ENCODE data around the gene KRT86. TPM values are rescaled to one million over a fixed set of nuclear protein-coding genes. Genes with fewer than 3 reads are reported as not detected.

KRT86 gene
- total RNA-seq, 1 donor from 2014 or later: not detected

- no peak for ATAC-seq (ENCODE audit: poor library complexity)
- DNase-seq: no peak
- intact Hi-C loops (cut with DNase I): loop anchor here (10.0 kb wide), 1 partner anchor 106 kb away; no protein-coding TSS in a partner anchor
Observed at GRCh38 chr12:52320784-52321400, 46.4 kb downstream of the KRT86 start, which contains the start of gene KRT83. TSS of gene KRT83 (minus strand) at chr12:52321398. CDS start at chr12:52321335, 63 bp downstream.

- ATAC-seq (ENCODE audit: poor library complexity) (no peak), DNase-seq (no peak)
- intact Hi-C loops (cut with DNase I): loop anchor here (10.0 kb wide), 1 partner anchor 107 kb away; no protein-coding TSS in a partner anchor
Observed at GRCh38 chr12:52321418-52321817, 47.0 kb downstream of the KRT86 start.

- intact Hi-C loops (cut with DNase I): loop anchor here (10.0 kb wide), 1 partner anchor 107 kb away; no protein-coding TSS in a partner anchor
- ATAC-seq (ENCODE audit: poor library complexity): no peak
- no peak for DNase-seq
Observed at GRCh38 chr12:52322069-52322468, 47.6 kb downstream of the KRT86 start.

GRCh38 chr12:52323001-52323400 is 48.6 kb downstream of the KRT86 start:
- ATAC-seq (ENCODE audit: poor library complexity) (no peak), DNase-seq (no peak)
- intact Hi-C loops (cut with DNase I): loop anchor here (10.0 kb wide), 1 partner anchor 108 kb away; no protein-coding TSS in a partner anchor

- no peak for ATAC-seq (ENCODE audit: poor library complexity)
- intact Hi-C loops (cut with DNase I): loop anchor here (10.0 kb wide), 1 partner anchor 109 kb away; no protein-coding TSS in a partner anchor
- DNase-seq: no peak
Observed at GRCh38 chr12:52323416-52324152, 49.1 kb downstream of the KRT86 start.

- DNase-seq: no peak
- intact Hi-C loops (cut with DNase I): loop anchor here (10.0 kb wide), 1 partner anchor 109 kb away; no protein-coding TSS in a partner anchor
- ATAC-seq (ENCODE audit: poor library complexity): no peak
Observed at GRCh38 chr12:52324153-52324444, 49.7 kb downstream of the KRT86 start.

- peak; percentile 61 for DNase-seq
- ATAC-seq (ENCODE audit: poor library complexity): peak; percentile 93
- intact Hi-C loops (cut with DNase I): loop anchor here (5.0 to 10.0 kb wide), 2 partner anchors 112 to 170 kb away; no protein-coding TSS in a partner anchor
Observed at GRCh38 chr12:52327052-52327829, 52.8 kb downstream of the KRT86 start.

GRCh38 chr12:52327830-52328500 is 53.5 kb downstream of the KRT86 start:
- ATAC-seq (ENCODE audit: poor library complexity) (peak; percentile 16), DNase-seq (no peak)
- intact Hi-C loops (cut with DNase I): loop anchor here (5.0 to 10.0 kb wide), 2 partner anchors 113 to 171 kb away; no protein-coding TSS in a partner anchor

GRCh38 chr12:52331039-52331438 is 56.6 kb downstream of the KRT86 start:
- intact Hi-C loops (cut with DNase I): no loop called here
- DNase-seq (no peak), ATAC-seq (ENCODE audit: poor library complexity) (no peak)

GRCh38 chr12:52331833-52332232 is 57.4 kb downstream of the KRT86 start:
- DNase-seq (no peak), ATAC-seq (ENCODE audit: poor library complexity) (no peak)
- intact Hi-C loops (cut with DNase I): no loop called here

- intact Hi-C loops (cut with DNase I): no loop called here
- DNase-seq (no peak), ATAC-seq (ENCODE audit: poor library complexity) (no peak)
Observed at GRCh38 chr12:52332381-52332780, 57.9 kb downstream of the KRT86 start.

- no peak for ATAC-seq (ENCODE audit: poor library complexity)
- DNase-seq: no peak
- intact Hi-C loops (cut with DNase I): no loop called here
Observed at GRCh38 chr12:52333321-52333720, 58.9 kb downstream of the KRT86 start.

- ATAC-seq (ENCODE audit: poor library complexity) (no peak), DNase-seq (no peak)
- intact Hi-C loops (cut with DNase I): no loop called here
Observed at GRCh38 chr12:52334185-52334584, 59.7 kb downstream of the KRT86 start.

- ATAC-seq (ENCODE audit: poor library complexity) (no peak), DNase-seq (no peak)
- intact Hi-C loops (cut with DNase I): no loop called here
Observed at GRCh38 chr12:52335598-52336262, 61.3 kb downstream of the KRT86 start.

GRCh38 chr12:52336641-52337040 is 62.2 kb downstream of the KRT86 start:
- intact Hi-C loops (cut with DNase I): no loop called here
- DNase-seq: no peak
- no peak for ATAC-seq (ENCODE audit: poor library complexity)

GRCh38 chr12:52337054-52337453 is 62.6 kb downstream of the KRT86 start:
- ATAC-seq (ENCODE audit: poor library complexity) (no peak), DNase-seq (no peak)
- intact Hi-C loops (cut with DNase I): no loop called here

GRCh38 chr12:52338241-52338960 is 64.0 kb downstream of the KRT86 start:
- DNase-seq: no peak
- no peak for ATAC-seq (ENCODE audit: poor library complexity)
- intact Hi-C loops (cut with DNase I): no loop called here
